WTC11 (cell line): ENCODE data around the gene ETS2. TPM values are rescaled to one million over a fixed set of nuclear protein-coding genes. Genes with fewer than 3 reads are reported as not detected.
A peak's percentile ranks its signal among the peaks of the same experiment; 100 is the strongest.

Experiments
- ATAC-seq: fragments of 200-7000 bp; cut with Tn5 transposase; 2 replicates; pipeline ENCODE4 v1.10.0; 2021; ENCODE audit warnings: mild to moderate bottlenecking, moderate library complexity
- CTCF ChIA-PET: fragments of 300-600 bp; sonication (Branson Sonifier 250); formaldehyde crosslinking; loops from one replicate; lab custom pipeline; 2021; ENCODE audit warnings: antibody characterized with exemption; lab: Charles Lee
- POLR2A ChIA-PET: fragments of 350-600 bp; sonication (Branson Sonifier 250); formaldehyde crosslinking; loops from one replicate; lab custom pipeline; 2021; ENCODE audit warnings: antibody characterized with exemption; lab: Charles Lee
- DNase-seq: peaks from one replicate; pipeline ENCODE4 v3.0.0; 2021; ENCODE audit warnings: low spot score
- H3K27ac Mint-ChIP-seq: 2 replicates; pipeline ENCODE4 v1.8.0; 2021; ENCODE audit warnings: mixed read lengths
- H3K27me3 Mint-ChIP-seq: 2 replicates; pipeline ENCODE4 v1.8.0; 2021; ENCODE audit warnings: low read depth, mild to moderate bottlenecking, moderate library complexity, mixed read lengths
- H3K36me3 Mint-ChIP-seq: 2 replicates; pipeline ENCODE4 v1.8.0; 2021; ENCODE audit warnings: mixed read lengths
- H3K4me1 Mint-ChIP-seq: 2 replicates; pipeline ENCODE4 v1.8.0; 2022; ENCODE audit warnings: mixed read lengths
- H3K4me3 Mint-ChIP-seq: 2 replicates; pipeline ENCODE4 v1.8.0; 2021; ENCODE audit warnings: mild to moderate bottlenecking, moderate library complexity, mixed read lengths
- H3K9me3 Mint-ChIP-seq: 2 replicates; pipeline ENCODE4 v1.8.0; 2021; ENCODE audit warnings: mixed read lengths
- AFF4 ChIP-seq: sonication (generic); formaldehyde crosslinking; IDR thresholded peaks from 2 replicates; pipeline ENCODE4 v1.8.1; 2023; ENCODE audit warnings: mild to moderate bottlenecking, missing genetic modification reagents, borderline replicate concordance
- ATF2 ChIP-seq: sonication (generic); formaldehyde crosslinking; IDR thresholded peaks from 2 replicates; pipeline ENCODE4 v1.8.1; 2022; ENCODE audit warnings: low read depth, missing genetic modification reagents, borderline replicate concordance
- CBFB ChIP-seq: sonication (generic); formaldehyde crosslinking; IDR thresholded peaks from 2 replicates; pipeline ENCODE4 v1.8.1; 2022; ENCODE audit warnings: mild to moderate bottlenecking, low read depth, missing genetic modification reagents
- E2F1 ChIP-seq: sonication (generic); formaldehyde crosslinking; IDR thresholded peaks from 2 replicates; pipeline ENCODE4 v1.8.0; 2022; ENCODE audit warnings: mild to moderate bottlenecking, missing genetic modification reagents
- ERG ChIP-seq: fragments of 250-450 bp; sonication (Bioruptor Pico); IDR thresholded peaks from 2 replicates; pipeline ENCODE4 v1.8.0; 2021; ENCODE audit warnings: mild to moderate bottlenecking
- ETV6 ChIP-seq: sonication (generic); formaldehyde crosslinking; IDR thresholded peaks from 2 replicates; pipeline ENCODE4 v1.8.1; 2022; ENCODE audit warnings: mild to moderate bottlenecking, missing genetic modification reagents
- FOXP4 ChIP-seq: sonication (generic); formaldehyde crosslinking; IDR thresholded peaks from 2 replicates; pipeline ENCODE4 v1.8.0; 2022; ENCODE audit warnings: mild to moderate bottlenecking, missing genetic modification reagents
- PRRX2 ChIP-seq: fragments of 250-450 bp; sonication (Bioruptor Pico); IDR thresholded peaks from 2 replicates; pipeline ENCODE4 v1.8.0; 2021; ENCODE audit warnings: mild to moderate bottlenecking
- SMAD3 ChIP-seq: sonication (generic); formaldehyde crosslinking; IDR thresholded peaks from 2 replicates; pipeline ENCODE4 v1.8.0; 2022; ENCODE audit warnings: missing genetic modification reagents, mild to moderate bottlenecking, borderline replicate concordance
- TCF7 ChIP-seq: sonication (generic); formaldehyde crosslinking; IDR thresholded peaks from 2 replicates; pipeline ENCODE4 v1.8.0; 2022; ENCODE audit warnings: mild to moderate bottlenecking, low read depth, missing genetic modification reagents, moderate library complexity
- TEAD4 ChIP-seq: sonication (generic); formaldehyde crosslinking; IDR thresholded peaks from 2 replicates; pipeline ENCODE4 v1.8.0; 2022; ENCODE audit warnings: mild to moderate bottlenecking, missing genetic modification reagents
- ZNF121 ChIP-seq: sonication (generic); formaldehyde crosslinking; IDR thresholded peaks from 2 replicates; pipeline ENCODE4 v1.8.0; 2023; ENCODE audit warnings: missing genetic modification reagents
- ZNF138 ChIP-seq: sonication (generic); formaldehyde crosslinking; conservative IDR thresholded peaks from 2 replicates; pipeline ENCODE4 v1.8.1; 2022; ENCODE audit warnings: mild to moderate bottlenecking, moderate library complexity, missing genetic modification reagents
- ZNF263 ChIP-seq: sonication (generic); formaldehyde crosslinking; IDR thresholded peaks from 2 replicates; pipeline ENCODE4 v1.8.1; 2022; ENCODE audit warnings: low read depth, mild to moderate bottlenecking, moderate library complexity, missing genetic modification reagents
- ZNF281 ChIP-seq: sonication (generic); formaldehyde crosslinking; IDR thresholded peaks from 2 replicates; pipeline ENCODE4 v1.8.0; 2023; ENCODE audit warnings: mild to moderate bottlenecking, missing genetic modification reagents
- total RNA-seq: library from RNA; stranded (reverse); gene quantifications from 3 replicates; pipeline ENCODE4 v1.2.3, GENCODE V29; 2021

Gene ETS2
- total RNA-seq, 1 experiment from 2014 or later = 56.4 TPM

GRCh38 chr21:38807986-38808385 is 2.3 kb downstream of the ETS2 start (continued):
- TF ChIP-seq ZNF121 (no peak), AFF4 (CRISPR knock-in tag) (no peak)

GRCh38 chr21:38809198-38809878 is 3.6 kb downstream of the ETS2 start:
- TF ChIP-seq FOXP4 (CRISPR knock-in tag) = no peak
- no peak for ATAC-seq
- Mint-ChIP-seq H3K4me1 (peaks cover 76% of the 10 kb centered on the region), H3K9me3 (no peaks in the 10 kb centered on the region), H3K36me3 (peaks cover 31% of the 10 kb centered on the region), H3K4me3 (0 out of 2 replicates have a peak overlapping the region, but pooled peaks have one; percentile 50), H3K27ac (peak overlapping the region; percentile 96), H3K27me3 (peaks cover 6% of the 10 kb centered on the region)
- CTCF ChIA-PET = interaction anchor here (1.6 to 1.7 kb wide), 2 partner anchors 140 to 317 kb away, joined by 3 to 4 read pairs; no protein-coding TSS in a partner anchor
- no peak for DNase-seq
- POLR2A ChIA-PET = no interaction called here

- Mint-ChIP-seq H3K27ac (peak overlapping the region; percentile 96), H3K9me3 (no peaks in the 10 kb centered on the region), H3K36me3 (peaks cover 40% of the 10 kb centered on the region), H3K4me1 (peaks cover 76% of the 10 kb centered on the region), H3K27me3 (no peaks in the 10 kb centered on the region)
- CTCF ChIA-PET = interaction anchor here (1.6 to 1.7 kb wide), 2 partner anchors 141 to 316 kb away, joined by 3 to 4 read pairs; no protein-coding TSS in a partner anchor
- TF ChIP-seq CBFB (CRISPR knock-in tag) (no peak), ERG (no peak), TEAD4 (no peak)
- TF ChIP-seq, all 79 proteins: peak for 0
- ATAC-seq = no peak
- DNase-seq = no peak
- POLR2A ChIA-PET = interaction anchor here (0.6 kb wide), 1 partner anchor 172 kb away, joined by 6 read pairs; no protein-coding TSS in a partner anchor
- H3K4me3 Mint-ChIP-seq = peak overlapping the region; percentile 50
Observed at GRCh38 chr21:38810034-38810825, 4.5 kb downstream of the ETS2 start.

- Mint-ChIP-seq H3K9me3 (no peaks in the 10 kb centered on the region), H3K36me3 (peaks cover 46% of the 10 kb centered on the region), H3K27me3 (no peaks in the 10 kb centered on the region), H3K4me3 (peak overlapping the region; percentile 50), H3K27ac (peak overlapping the region; percentile 96), H3K4me1 (peaks cover 76% of the 10 kb centered on the region)
- ATAC-seq (no peak), DNase-seq (no peak)
- ChIA-PET POLR2A (no interaction called here), CTCF (interaction anchor here (1.7 kb wide), 1 partner anchor 142 kb away, joined by 4 read pairs; no protein-coding TSS in a partner anchor)
- TF ChIP-seq TCF7 (CRISPR knock-in tag) = no peak
- no peak for TF ChIP-seq ZNF263 (CRISPR knock-in tag)
- TF ChIP-seq ETV6 (CRISPR knock-in tag) = no peak
- no peak for TF ChIP-seq ZNF281 (CRISPR knock-in tag)
- no peak for TF ChIP-seq SMAD3
- no peak for TF ChIP-seq E2F1 (CRISPR knock-in tag)
- TF ChIP-seq ZNF138 (CRISPR knock-in tag) = no peak
- TF ChIP-seq ATF2 (CRISPR knock-in tag) = no peak
- TF ChIP-seq PRRX2 = no peak
Observed at GRCh38 chr21:38810826-38811164, 5.1 kb downstream of the ETS2 start.
